HG03378 (cell line): Measurements from ENCODE around the gene CLEC4D.
"Not testable (repeated sequence)": the region's sequence is repeated elsewhere in the genome, so short reads cannot be mapped to it uniquely, and the experiment has no call there.

Experiments
- ATAC-seq: cut with Tn5 transposase; IDR thresholded peaks from one replicate; pipeline ENCODE4 v1.9.1; 2021; ENCODE audit warnings: mild to moderate bottlenecking, moderate library complexity; ENCODE audit not compliant: unreplicated experiment

The CLEC4D gene

GRCh38 chr12:8527250-8528130 is 14.2 kb downstream of the CLEC4D start:
- ATAC-seq, result no peak

- no peak for ATAC-seq
These were observed 18.7 kb downstream of the CLEC4D start for GRCh38 chr12:8532045-8532444.

GRCh38 chr12:8537820-8538219 is 24.5 kb downstream of the CLEC4D start:
- ATAC-seq, result not testable (repeated sequence)

GRCh38 chr12:8540831-8541230 is 27.5 kb downstream of the CLEC4D start, which contains the start of gene CLEC4E:
TSS of gene CLEC4E (minus strand) at chr12:8540905. CDS start at chr12:8540797, 108 bp downstream.
- not testable (repeated sequence) for ATAC-seq

GRCh38 chr12:8541562-8541961 is 28.3 kb downstream of the CLEC4D start:
- no peak for ATAC-seq

- ATAC-seq, result peak; percentile 68
These were observed 31.0 kb downstream of the CLEC4D start for GRCh38 chr12:8544295-8544694.

- no peak for ATAC-seq
These were observed 33.3 kb downstream of the CLEC4D start for GRCh38 chr12:8546591-8546990.

- no peak for ATAC-seq
These were observed 34.3 kb downstream of the CLEC4D start for GRCh38 chr12:8547645-8548044.

- no peak for ATAC-seq
These were observed 34.9 kb downstream of the CLEC4D start for GRCh38 chr12:8548192-8548591.

- no peak for ATAC-seq
These were observed 36.1 kb downstream of the CLEC4D start for GRCh38 chr12:8549381-8549780.

- ATAC-seq, result no peak
These were observed 39.9 kb downstream of the CLEC4D start for GRCh38 chr12:8553088-8553627.

GRCh38 chr12:8554451-8555195 is 41.3 kb downstream of the CLEC4D start:
- no peak for ATAC-seq

GRCh38 chr12:8556531-8557097 is 43.3 kb downstream of the CLEC4D start:
- ATAC-seq, result no peak

GRCh38 chr12:8559676-8560075 is 46.4 kb downstream of the CLEC4D start:
- ATAC-seq, result no peak

- ATAC-seq, result no peak
These were observed 47.7 kb downstream of the CLEC4D start for GRCh38 chr12:8561011-8561410.

GRCh38 chr12:8562310-8562709 is 49.0 kb downstream of the CLEC4D start:
- no peak for ATAC-seq

- no peak for ATAC-seq
These were observed 50.1 kb downstream of the CLEC4D start for GRCh38 chr12:8563356-8563755.

- ATAC-seq, result no peak
These were observed 51.4 kb downstream of the CLEC4D start for GRCh38 chr12:8564656-8565055.

GRCh38 chr12:8566052-8566451 is 52.7 kb downstream of the CLEC4D start:
- ATAC-seq, result not testable (repeated sequence)

GRCh38 chr12:8566525-8566924 is 53.2 kb downstream of the CLEC4D start:
- no peak for ATAC-seq
